AML-193 (cell line): Measurements from ENCODE around the gene SFT2D1.
"Not testable (repeated sequence)": the region's sequence is repeated elsewhere in the genome, so short reads cannot be mapped to it uniquely, and the experiment has no call there.

ENCODE experiments used
- DNase-seq, 2 experiments: peaks; one replicate each; lab custom pipeline; 2025; lab: John Stamatoyannopoulos, UW

The SFT2D1 gene

DNA sequence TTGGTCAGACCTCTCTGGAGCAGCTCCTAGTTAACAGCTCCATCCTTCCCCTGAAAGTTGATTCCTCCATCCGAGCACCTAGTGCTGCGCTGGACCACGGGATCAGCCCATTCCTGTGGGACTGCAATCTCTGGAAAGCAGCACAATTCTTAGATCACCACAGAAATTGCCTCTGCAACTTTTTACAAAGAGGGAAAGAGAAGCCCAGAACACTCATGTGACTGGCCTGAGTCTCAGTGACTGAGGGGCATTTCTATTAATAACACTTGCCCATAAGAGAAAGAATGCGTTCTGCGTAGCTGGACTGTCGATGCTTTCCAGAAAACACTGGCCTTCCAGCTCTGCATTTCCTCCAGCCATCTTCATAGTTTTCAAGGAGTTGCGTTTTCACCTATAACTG lies 22.1 kb upstream of the SFT2D1 start:
- no peak for DNase-seq

DNA sequence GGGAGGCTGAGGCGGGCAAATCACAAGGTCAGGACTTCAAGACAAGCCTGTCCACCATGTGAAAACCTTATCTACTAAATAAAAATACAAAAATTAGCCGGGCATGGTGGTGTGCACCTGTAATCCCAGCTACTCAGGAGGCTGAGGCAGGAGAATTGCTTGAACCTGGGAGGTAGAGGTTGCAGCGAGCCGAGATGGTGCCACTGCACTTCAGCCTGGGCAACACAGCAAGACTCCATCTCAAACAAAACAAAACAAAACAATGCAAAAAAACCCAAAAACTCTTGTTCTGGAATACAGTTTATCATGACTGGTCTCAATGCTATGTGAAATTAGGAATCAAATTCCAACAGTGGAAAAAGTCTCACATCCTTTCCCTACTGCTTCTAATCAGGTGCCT lies 20.1 kb upstream of the SFT2D1 start:
- DNase-seq, result not testable (repeated sequence)

- peak; percentile 82 to 88 for DNase-seq
Observed at GRCh38 chr6:166361077-166361429, 18.7 kb upstream of the SFT2D1 start.

GRCh38 chr6:166360243-166361076 lies 18.1 kb upstream of the SFT2D1 start:
- peak; percentile 82 to 88 for DNase-seq

DNA sequence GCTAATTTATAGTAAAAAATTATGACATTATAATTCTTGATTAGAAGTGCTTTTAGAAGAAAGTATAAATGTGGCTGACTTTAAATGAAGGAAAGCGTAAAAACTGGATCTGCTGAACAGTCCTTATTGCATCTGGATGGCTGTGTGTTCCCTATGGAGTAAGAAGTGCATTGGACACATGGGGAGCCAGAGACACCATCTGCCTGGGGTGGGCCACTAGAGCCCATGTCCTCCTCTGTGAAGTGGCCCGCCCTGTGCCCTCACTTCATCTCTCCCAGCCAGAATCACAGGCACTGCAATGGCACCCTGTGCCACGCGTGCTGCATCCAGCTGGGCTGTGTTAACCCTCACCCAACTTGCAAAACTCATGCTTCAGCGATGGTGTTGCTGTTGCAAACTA lies 13.2 kb upstream of the SFT2D1 start:
- DNase-seq, result no peak

GRCh38 chr6:166354965-166355364 lies 12.6 kb upstream of the SFT2D1 start:
- DNase-seq, result no peak

DNA sequence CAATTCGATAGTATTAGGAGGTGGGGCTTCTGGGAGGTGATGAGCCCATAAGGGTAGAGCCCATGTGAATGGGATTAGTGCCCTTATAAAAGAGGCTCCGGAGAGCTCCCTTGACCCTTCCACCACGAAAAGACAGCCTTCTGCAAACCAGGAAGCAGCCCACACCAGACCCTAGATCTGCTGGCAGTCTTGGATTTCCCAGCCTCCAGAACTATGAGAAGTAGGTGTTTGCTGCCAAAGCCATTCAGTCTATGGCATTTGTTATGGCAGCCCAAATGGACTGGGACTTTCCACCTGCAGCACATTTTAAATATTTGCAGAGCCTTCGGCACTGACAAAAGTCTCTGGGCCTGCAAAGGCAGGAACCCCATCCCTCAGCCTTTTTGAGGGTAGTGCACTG lies 11.8 kb upstream of the SFT2D1 start:
- no peak for DNase-seq

GRCh38 chr6:166353507-166353906 lies 11.2 kb upstream of the SFT2D1 start:
- DNase-seq, result no peak

DNA sequence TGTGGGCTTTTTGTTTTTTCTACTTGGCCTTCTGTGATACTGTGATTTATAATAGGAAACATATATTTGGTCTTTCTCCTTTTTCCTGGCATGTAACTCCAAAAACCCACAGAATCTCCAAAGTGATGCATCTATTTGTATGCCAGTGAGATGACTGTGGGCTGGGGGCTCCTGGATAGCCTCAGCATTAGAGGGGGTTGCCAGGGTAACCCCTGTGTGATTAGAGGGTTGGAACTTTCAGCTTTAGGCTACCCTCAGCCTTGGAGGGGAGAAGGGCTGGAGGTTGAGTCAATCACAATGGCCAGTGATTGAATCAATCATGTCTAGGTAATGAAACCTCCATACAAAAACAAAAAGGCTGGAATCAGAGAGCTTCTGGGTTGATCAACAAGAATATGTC lies 10.6 kb upstream of the SFT2D1 start:
- no peak for DNase-seq

- DNase-seq, result peak; percentile 73 to 85
Observed at GRCh38 chr6:166351715-166352285, 9.5 kb upstream of the SFT2D1 start.

DNA sequence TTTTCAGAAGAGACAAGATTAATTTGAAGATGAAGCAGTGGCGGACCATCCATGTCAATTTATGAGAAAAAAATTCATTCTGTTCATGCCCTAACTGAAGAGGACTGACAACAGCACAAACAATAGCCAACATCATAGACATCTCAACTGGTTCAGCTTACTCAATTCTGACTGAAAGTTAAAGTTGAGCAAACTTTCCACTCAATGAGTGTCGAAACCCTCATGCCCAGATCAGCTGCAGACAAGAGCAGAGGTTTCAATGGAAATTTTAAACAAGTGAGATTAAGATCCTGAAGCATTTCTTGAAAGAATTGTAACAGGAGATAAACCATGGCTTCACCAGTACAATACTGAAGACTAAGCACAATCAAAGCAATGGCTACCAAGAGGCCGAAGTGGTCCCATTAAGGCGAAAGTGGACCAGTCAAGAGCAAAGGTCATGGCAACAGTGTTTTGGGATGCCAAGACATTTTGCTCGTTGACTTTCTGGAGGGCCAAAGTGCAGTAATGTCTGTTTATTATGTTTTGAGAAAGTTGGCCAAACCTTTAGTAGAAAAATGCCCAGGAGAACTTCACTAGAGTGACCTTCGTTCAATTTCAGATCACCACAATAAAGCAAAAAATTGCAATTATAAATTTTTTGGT lies 6.1 kb upstream of the SFT2D1 start:
- peak; percentile 87 to 88 for DNase-seq

- no peak for DNase-seq
Observed at GRCh38 chr6:166346965-166347364, 4.6 kb upstream of the SFT2D1 start.

- DNase-seq, result no peak
Observed at GRCh38 chr6:166346449-166346848, 4.1 kb upstream of the SFT2D1 start.

DNA sequence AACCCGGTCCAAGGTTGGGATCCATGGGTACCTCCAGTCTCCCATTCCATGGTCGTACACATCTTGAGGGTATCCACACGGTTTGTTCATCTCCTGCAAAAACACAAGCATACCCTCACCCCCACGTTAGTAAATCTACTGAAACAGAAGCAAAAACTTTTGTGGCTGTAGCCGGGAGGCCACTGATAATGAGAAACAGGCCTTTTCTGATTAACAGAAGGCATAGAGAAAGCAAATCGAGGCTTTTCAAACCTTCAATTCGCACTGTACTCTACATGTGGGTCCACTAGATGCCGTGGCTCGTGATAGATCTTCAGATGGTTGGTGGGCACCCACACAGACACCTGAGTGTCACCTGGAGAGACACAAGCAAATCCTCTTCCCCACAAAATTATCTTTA lies 3.3 kb upstream of the SFT2D1 start:
- DNase-seq, result not testable (repeated sequence)

GRCh38 chr6:166344921-166345320 lies 2.6 kb upstream of the SFT2D1 start:
- DNase-seq, result not testable (repeated sequence)

DNA sequence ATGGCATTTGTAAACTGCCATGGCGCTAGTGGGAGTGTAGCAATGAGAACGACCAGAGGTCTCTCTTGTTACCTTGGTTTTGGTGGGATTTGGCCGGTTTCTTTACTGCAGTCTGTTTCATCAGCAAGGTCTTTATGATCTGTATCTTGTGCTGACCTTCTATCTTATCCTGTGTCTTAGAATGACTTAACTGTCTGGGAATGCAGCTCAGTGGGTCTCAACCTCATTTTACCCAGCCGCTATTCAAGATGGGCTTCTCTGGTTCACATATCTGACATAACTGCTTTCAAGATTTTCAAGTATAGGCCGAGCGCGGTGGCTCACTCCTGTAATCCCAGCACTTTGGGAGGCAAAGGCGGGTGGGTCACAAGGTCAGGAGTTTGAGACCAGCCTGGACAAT lies 1.9 kb upstream of the SFT2D1 start:
- no peak for DNase-seq

DNA sequence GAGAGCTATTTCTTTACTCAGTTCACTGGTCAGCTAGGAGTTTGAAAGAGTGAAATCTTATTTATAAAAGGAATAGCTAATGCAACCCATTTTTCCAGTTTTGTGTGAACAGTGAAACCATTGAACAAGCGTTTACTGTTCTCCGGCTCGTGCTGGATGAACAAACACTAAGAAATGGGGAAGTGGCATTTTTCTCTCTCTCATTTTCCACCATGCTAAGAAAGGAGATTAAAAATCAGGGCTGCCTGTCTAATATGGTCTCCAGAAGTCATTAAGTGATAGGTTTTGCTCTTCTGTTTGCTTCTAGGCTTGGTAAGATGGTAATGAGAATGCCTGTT lies 774 bp upstream of the SFT2D1 start:
- peak; percentile 65 to 69 for DNase-seq

DNA sequence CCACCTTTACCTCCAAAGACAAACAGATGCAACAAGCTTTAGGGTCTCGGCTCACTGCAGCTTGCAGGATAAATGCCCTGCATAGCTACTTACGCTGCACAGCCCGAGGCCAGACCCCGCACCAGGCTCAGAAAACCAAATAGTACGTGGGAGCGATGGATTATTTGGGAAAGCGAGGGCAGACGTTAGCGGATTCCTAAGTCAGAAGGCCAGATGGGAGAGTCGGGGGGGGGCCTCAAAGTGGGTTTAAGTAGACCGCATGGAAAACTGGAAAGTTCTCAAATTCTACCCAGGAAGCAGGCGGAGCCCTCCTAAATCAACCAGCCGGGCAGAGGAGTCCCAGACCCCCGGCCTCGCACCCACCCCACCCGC lies 382 bp downstream of the SFT2D1 start:
- no peak for DNase-seq

DNA sequence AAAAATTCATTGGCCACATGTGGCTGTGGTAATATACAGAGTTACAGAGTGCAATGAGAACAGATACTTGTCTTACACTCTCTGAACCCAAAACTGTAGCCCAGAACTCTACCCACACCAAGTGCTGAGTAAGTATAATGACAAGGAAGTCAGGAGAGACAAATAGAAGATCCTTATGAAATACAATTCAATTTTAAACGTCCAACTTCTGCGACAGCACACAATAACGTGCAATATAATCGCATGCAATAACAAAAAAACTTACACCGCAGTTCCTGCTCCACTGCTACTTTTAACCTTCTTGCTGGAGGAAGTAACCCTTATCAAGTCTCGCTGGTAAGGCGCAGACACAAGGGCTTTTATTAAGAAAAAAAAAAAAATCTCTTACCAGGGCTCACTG lies 881 bp downstream of the SFT2D1 start:
- DNase-seq, result peak; percentile 42 to 69

GRCh38 chr6:166338854-166339253 lies 3.5 kb downstream of the SFT2D1 start:
- DNase-seq, result no peak

- DNase-seq, result no peak
Observed at GRCh38 chr6:166336847-166337246, 5.5 kb downstream of the SFT2D1 start.

GRCh38 chr6:166335378-166336302 lies 6.7 kb downstream of the SFT2D1 start:
- DNase-seq, result no peak
